Measurements from ENCODE around the gene FXYD6.

FXYD6 gene

DNA sequence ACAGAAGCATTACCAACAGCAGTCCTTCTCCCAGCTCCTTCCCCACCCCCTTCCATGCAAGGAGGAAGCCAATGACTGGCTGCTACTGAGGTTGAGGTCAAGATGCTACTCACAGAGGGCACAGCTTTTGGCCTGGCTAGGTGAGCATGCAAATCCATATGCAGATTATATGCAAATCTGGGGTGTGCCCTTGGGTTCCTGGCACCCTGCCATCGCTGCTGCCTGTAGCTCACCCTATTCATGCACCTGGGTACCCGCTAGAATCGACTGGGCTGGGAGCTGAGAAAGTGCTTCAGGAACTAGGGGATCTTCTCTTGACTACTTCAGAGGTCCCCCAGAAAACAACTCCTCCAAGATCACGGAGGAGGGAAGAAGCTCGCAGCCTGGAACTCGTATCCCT lies 83.5 kb downstream of the FXYD6 start:
- DNase-seq (ENCODE audit: low read depth) = no peak

DNA sequence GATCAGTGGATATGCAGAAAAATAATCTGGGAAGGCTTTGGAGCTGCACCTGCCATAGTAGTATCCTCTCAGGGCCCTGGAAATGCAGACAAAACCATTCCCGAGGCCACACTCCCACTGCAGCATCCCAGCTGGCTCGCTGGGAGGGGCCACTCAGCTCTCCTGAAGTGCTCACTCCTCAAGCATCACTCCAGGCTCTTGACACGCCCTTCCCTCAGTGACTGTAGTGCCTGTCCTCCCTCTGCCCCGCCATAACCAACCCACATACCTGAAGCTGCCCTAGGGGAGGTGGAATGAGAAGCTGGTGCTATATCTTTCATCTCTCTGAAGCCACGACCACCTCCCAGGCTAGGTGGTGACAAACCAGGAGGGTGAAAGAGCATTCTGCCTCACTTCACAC lies 84.2 kb downstream of the FXYD6 start:
- DNase-seq (ENCODE audit: low read depth) = no peak

DNA sequence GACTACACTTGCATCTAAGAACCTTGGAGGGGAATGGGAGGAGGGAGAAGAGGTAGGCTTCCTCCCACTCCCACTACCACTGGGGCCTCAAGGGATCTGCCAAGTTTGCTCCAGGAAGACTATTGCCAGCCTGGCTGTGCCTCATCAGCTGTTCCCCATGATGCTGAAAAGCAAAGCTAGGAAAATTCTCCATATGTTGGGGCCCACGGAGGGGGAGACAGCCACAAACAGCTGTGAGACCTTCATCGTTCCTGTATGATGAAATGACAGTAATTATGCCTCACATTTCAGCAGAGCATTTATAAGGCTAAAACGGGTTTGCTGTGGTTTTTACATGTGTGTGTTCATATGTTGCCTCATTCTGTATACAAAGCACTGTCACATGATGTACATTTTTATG lies 86.2 kb downstream of the FXYD6 start:
- no peak for DNase-seq (ENCODE audit: low read depth)

DNA sequence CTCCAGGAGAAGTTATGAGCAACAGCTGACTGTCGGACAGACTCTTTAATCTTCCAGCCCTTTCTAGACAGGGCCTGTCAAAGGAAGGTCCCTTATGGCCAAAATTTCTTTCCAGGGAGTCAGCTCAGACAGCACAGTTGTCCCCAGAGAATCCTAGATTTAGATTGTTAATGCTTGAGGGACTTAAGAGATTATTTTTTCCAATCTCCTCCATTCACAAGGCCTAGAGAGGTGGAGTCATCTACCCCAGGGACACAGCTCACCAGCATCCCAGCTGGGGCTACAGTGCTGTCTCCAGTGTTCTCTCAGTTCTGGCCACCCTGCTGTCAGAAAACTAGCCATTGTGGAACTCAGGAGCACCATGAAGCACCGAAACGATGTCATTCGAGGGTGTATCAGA lies 87.2 kb downstream of the FXYD6 start:
- no peak for DNase-seq (ENCODE audit: low read depth)
